Suppressor macrophage treated with lipopolysaccharide for 4 hours (primary cell): ENCODE results near the gene P2RX6.

Experiments used
- DNase-seq: peaks from one replicate; pipeline ENCODE4 v3.0.0-alpha.2; 2020

P2RX6 gene

DNA sequence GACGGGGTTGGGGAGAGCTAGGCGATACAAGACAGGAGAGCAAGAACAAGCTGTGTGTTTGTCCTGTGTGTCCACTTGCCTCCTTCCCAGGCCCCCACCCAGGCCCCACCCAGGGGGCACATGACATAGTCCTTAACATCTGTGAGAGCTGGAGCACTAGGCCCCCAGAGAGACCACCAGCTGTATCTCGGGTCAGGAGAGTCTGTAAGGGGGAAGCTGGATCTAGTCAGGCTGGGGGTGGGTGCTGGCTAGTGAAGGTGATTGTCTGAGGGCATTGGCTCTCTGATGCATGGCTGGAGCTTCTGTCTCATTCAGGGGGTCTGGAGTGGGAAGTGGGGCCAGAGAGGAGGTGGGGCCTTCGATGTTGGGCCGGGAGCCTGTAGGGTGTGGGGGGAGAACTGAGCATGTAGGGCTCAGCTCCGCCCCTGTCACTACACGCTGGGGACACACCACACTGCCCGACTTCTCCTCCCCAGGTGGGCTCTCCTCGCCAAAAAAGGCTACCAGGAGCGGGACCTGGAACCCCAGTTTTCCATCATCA lies 571 bp downstream of the P2RX6 start:
- no peak for DNase-seq

DNA sequence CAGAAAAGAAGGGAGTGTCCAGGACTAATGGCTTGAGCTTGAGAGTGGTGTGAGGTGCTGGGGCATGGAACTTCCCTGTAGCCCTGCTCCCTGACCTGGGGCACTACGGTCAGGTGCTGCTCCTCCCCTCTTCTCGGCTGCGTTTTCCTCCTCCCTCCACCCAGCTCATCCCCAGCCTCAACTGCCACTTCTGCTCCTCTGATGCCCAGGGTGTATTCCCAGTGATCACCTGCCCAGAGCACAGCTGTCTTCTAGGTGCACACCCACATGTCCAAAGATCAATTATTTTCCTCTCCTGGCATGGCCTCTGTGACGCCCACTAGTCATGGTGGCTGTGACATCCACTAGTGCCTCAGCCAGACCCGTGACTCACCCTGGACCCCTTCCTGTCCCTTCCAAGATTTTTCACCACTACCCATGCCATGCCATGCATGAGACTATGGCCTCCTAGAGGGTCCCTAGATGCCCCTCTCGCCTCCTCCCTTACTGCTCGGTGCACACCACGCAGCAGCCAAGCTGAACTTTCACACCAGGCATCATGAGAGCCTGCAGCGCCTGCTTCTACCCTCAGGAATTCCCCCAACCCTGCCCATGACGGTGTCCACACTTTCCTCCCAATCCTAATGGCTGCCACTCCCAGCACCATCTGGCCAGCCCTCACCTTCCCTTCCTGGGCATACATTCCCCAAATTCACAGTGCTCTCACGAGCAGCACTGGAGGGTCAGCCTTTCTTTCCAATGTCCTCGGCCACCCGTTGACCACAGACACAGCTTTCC lies 1.9 kb downstream of the P2RX6 start:
- DNase-seq: no peak

DNA sequence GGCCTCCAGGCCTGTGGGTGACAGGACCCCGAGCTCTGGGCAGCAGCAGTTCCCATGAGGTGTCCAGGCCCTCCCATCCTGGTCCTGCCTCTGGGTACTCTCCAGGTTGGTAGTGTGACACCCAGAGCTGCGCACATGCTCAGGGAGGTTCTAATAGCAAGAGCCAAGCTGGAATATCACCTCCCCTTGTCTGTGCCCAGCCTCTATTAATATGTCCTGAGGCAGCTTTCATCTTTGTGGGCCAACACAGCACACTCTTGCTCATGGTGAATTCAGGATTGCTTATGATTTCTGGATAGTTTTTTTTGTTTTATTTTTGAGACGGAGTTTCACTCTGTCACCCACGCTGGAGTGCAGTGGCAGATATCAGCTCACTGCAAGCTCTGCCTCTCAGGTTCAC lies 3.3 kb downstream of the P2RX6 start:
- DNase-seq: no peak

DNA sequence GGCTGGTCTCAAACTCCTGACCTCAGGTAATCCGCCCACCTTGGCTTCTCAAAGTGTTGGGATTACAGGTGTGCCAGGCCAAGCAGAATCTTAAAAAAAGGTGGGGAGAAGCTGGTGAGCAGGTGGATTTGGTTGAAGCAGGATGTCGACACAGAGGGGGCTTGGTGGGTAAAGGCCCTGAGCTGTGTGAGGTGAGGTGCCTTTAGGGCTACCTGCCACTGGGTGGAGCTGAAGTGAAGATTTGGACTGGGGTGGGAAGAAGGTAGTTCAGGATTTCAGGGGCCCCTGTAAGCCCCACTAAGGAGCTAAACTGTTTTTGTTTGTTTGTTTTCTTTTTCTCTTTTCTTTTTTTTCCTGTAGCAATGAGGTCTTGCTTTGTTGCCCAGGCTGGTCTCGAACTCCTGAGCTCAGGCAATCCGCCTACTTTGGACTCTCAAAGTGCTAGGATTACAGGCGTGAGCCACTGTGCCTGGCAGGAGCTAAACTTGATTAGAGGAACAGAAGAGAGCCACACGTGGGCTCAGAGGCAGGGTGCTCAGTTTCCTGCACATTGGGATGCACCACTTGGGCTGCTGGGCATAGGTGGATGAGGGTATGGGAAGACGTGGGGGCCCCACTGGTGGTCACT lies 6.0 kb downstream of the P2RX6 start:
- peak; percentile 10 for DNase-seq

DNA sequence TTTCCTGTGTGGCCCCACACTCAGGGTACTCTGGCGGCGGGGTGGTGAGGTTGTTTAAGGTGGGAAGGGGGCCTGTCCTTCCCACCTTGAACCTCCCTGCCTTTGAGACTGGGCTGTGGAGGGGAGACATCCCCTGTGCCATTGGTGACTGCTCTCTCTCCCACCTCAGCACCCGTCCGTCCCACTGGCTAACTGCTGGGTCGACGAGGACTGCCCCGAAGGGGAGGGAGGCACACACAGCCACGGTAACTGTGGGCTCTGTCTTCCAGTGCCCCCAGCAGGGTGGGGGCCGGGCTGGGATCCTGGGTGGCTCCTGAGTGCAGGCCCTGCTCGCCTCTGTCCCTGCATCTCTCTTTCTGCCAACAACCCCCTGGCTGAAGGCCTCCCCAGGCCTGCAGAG lies 7.5 kb downstream of the P2RX6 start:
- DNase-seq: no peak

DNA sequence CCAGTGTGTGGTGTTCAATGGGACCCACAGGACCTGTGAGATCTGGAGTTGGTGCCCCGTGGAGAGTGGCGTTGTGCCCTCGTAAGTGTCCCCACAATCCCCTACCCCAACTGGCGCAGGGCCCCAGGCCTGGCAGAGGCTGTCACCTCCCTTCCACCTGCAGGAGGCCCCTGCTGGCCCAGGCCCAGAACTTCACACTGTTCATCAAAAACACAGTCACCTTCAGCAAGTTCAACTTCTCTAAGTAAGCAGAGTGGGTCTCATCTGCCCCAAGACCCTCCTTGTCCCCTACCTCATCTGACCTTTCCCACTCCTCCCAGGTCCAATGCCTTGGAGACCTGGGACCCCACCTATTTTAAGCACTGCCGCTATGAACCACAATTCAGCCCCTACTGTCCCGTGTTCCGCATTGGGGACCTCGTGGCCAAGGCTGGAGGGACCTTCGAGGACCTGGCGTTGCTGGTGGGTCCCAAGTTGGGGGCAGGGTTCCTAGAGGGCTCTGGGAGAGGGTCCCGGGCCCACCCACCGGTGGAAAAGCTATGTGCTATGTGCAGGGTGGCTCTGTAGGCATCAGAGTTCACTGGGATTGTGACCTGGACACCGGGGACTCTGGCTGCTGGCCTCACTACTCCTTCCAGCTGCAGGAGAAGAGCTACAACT lies 8.1 kb downstream of the P2RX6 start:
- DNase-seq: no peak

DNA sequence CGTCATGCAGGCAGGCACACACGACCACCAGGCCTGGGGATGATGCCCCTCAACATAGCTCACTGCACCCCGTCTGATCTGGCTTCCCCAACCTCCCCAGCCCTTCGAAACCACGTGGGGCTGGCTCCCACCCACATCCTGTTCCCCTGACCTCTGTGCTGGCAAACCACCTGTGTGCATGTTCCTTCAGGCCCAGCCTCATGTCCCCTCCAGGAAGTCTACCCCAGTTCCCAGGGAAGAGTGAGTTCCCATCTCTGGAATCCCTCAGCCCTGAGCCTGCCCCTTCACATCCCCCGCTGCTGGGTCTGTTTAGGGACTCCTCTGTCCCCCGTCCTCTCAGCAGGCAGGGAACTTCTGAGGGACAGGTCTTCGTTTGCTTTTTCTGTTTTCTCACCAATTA lies 10.3 kb downstream of the P2RX6 start:
- no peak for DNase-seq

DNA sequence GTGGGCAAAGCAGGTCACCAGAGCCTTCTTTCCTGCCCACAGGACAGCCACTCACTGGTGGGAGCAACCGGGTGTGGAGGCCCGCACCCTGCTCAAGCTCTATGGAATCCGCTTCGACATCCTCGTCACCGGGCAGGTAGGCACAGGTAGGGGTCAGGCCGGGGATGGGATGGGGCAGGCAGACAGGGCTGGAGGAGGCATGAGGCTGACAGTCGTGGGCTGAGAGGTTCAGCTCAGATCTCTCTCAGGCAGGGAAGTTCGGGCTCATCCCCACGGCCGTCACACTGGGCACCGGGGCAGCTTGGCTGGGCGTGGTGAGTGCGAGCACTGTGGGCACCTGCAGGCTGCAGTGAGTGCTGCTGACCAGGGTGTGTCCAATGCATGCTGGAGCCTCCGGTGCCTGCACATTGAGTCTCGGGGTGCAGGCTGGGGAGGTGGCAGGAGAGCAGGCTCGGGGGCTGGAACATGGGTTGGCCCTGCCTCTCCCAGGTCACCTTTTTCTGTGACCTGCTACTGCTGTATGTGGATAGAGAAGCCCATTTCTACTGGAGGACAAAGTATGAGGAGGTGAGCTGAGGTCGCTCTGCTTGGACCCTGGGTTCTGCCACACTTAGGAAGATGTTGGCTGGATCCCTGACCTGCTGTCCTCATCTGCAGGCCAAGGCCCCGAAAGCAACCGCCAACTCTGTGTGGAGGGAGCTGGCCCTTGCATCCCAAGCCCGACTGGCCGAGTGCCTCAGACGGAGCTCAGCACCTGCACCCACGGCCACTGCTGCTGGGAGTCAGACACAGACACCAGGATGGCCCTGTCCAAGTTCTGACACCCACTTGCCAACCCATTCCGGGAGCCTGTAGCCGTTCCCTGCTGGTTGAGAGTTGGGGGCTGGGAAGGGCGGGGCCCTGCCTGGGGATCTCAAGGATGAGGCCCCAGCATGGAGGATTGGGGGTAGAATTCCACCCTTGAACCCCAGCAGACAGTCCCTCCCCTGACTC lies 11.1 kb downstream of the P2RX6 start:
- no peak for DNase-seq

DNA sequence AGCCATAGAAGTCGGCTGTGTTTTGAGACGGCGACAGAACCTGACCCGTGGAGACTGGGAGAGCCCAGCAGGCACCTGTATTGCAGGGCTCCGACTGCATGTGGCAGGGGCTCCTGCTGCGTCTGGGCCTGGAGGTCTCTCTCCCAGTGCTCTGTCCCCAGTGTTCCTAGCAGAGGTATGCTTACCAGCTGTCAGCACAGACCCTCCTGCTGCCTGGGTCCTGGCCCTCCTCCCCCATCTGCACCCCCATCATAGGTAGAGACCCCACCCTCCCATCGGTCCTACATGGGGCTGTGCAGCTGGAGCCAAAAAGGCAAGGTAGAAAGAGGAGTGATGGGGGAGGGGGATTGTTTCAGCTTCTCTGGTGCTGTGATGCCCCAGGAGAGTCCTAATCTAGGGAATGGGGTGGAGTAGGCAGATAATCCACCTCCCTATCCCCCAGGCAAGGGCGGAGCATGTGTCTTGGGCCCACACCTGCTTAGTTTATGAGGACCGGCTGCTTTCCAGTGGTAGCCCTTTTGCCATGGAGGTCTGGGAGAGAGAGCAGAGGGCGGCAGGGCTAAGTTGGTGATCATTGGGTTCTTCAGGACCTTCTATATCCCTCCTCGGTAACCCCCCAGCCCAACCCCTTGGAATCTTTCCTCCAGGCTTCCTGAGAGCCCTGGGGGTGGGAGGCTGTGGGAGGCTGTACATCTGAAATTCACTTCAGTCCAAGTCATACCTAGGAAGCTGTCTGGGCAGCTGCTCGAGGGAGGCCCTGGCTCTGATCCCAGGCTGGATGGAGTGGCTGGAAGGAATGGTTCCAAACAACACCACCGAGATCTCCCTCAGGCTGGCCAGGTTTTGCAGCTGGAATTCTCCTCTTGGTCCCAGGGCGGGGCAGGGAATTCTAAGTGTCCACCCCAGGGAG lies 12.1 kb downstream of the P2RX6 start:
- no peak for DNase-seq

DNA sequence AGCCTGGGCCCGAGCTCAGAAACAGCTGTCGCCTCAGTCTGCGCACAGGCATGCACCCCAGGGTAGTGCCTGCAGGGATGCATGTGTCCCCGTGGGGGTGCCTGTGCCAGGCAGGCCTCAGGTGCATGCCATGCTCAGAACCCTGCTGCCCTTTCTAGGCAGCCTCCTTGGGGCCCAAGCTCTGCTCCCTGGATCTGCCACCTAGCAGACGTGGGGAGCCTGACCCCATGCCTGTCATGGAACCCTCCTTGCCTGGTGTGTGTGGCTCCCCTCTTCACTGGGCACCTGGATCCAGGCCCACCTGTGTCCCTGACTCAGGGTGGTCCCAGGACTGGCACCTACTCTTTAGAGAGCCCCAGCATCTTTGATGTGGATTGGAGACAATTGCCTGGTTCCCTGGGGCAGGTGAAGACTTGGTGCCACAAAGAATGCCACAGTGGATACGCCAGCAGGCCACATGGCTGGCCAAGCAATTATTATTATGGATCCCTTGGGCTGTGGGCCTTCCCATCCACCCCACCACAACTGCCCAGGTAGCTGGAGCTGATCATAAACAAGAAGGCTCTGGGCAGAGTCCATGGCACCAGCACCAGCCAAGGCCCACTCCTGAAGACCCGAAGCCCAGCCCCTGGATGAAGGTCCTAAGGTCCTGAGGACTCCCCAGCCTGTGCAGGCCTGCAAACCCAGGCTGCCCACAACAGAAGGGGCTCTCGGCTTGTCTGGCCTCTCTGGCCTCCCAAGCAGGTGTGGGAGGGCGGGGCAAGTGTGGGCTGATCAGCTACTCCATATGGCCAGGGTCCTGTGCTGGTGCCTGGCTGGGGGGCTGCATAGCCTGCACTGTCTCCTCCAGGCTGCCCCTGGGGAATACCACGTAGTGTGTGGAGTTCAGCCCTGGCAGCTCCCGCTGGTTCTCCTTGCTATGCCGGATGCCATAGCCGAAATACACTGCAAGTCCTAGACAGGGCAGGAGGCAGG lies 13.6 kb downstream of the P2RX6 start:
- no peak for DNase-seq

DNA sequence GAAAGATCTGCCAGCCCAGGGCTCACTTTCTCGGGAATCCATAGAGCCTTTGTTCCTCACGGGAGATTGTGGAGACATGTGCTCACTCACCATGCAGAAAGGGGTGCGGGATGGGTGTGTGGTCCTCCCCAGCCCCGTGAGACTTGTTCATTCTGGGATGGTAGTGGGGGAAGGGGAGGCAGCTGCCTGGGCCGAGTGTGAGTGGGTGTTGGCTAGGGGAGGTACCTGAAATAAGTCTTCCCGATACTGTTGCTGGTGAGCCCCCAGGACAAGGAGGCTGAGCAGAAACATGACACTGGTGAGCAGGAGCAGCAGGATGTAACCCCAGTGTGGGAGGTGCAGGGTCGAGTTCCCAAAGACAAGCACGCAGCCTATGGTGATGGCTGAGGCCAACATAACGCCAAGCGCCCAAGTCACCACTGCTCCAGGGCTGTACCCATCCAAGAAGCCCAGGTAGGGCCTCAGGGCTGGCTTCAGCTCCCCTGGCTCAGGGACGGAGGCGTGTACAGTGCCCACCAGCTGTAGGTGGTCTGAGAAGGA lies 14.6 kb downstream of the P2RX6 start:
- no peak for DNase-seq

DNA sequence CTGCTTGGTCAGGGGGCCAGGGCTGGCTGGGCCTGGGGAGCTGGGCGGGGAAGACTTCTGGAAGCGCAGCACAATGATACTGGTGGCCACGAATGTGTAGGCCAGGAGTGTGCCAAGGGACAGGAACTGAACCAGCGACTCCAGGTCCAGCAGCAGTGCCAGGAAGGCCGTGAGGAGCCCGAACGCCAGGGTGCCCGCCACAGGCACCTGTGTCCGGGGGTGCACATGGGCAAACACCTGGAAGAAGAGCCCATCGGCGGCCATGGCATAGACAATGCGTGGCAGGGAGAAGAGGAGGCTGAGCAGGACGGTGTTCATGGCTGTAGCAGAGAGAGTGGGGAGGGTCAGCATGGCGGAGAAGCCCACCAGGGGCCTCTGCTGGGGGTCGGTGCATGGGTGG lies 15.1 kb downstream of the P2RX6 start:
- DNase-seq: no peak

DNA sequence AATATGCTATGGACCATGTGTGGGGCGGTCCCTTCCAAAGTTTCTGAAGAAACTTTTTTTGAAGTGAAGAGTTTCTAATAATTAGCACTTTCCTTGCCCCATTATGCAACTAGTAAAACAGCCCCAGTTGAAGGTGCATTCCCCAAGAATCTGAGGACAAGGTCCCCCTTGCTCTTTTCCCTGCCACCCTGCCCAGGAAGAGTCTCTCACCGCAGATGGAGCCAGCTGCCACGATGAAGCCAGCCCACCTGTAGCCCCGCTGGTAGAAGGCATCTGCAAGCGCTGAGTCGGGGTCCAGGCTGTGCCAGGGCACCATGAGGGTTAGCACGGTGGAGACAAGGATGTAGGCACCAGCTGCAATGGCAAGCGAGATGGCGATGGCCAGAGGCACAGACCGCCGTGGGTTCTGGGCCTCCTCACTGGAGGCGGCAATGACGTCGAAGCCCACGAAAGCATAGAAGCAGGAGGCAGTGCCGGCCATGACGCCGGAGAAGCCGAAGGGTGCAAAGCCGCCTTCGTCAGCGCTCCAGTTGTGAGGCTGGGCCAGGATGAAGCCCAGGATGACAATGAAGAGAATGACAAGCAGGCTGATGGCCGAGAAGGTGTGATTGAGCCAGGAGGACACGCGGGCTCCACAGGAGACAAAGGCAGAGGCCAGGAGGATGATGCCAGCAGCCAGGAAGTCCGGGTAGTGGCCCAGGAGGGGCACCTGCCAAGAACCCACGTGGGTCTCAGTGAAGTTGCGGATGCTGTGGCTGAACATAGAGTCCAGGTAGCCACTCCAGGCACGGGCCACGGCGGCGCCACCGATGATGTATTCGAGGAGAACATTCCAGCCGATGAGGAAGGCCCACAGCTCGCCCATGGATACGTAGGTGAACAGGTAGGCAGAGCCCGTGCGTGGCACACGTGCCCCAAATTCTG lies 15.9 kb downstream of the P2RX6 start:
- DNase-seq: no peak

DNA sequence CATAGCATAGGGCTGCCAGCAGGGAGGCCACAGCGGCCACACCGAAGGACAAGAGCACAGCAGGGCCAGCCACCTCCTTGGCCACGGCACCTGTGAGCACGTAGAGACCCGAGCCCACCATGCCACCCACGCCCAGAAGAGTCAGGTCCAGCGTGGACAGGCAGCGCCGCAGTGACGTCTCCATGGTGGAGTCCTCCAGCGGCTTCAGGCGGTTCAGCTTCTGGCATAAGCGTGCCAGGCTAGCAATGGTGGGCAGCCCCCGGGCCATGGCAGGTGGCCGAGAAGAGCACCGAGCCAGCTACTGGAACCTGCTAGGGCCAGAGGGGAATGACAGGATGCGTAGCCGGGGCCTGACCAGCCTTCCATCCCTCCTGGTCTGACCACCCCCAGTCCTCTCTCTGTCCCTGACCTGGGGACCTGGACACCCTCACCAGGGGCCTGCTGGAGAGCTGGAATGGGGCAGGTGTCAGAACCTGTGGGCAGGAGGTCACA lies 16.6 kb downstream of the P2RX6 start:
- no peak for DNase-seq

DNA sequence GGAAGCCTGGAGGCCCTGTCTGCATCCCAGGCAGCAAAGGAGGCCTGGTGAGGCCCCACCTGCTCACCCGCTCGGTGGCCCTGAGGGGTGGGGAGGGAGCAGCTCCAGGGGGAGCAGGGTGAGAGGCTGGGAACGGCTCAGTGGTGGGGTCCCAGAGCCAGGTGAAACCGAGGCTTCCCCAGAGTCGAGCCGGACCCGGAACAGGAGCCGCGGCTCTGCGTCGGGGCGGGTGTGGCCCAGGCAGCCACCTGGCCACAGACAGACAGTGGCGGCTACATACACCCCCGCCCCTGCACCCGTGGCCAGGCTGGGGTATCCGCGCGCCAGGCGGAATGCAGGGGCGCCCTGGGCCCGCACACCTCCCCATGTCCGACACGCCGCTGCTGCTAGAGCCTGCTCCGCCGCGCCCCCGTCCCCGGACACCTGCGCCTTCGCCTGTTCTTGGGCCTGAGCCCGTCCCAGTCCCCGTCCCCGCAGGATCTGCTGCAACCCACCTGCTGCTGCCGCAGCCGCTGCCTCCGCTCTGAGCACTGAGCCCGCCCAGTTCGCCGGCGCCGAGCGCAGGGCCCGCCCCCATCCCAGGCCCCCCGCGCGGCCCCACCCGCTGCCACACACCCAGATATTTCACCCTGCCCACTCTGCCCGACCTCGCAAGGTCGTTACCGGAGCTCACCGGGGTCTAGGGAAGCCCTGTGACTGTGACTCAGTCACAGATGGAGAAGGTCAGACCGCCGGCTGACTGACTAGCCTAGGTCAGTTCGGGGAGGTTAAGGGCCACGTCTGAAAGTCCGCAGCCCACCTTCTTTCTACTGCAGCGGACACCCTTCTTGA lies 17.3 kb downstream of the P2RX6 start, which contains the start of gene SLC7A4:
SLC7A4 (minus strand) TSS at position 525 of the 831 bp plus-strand sequence. CDS start 749 bp downstream, outside the sequence.
- no peak for DNase-seq

DNA sequence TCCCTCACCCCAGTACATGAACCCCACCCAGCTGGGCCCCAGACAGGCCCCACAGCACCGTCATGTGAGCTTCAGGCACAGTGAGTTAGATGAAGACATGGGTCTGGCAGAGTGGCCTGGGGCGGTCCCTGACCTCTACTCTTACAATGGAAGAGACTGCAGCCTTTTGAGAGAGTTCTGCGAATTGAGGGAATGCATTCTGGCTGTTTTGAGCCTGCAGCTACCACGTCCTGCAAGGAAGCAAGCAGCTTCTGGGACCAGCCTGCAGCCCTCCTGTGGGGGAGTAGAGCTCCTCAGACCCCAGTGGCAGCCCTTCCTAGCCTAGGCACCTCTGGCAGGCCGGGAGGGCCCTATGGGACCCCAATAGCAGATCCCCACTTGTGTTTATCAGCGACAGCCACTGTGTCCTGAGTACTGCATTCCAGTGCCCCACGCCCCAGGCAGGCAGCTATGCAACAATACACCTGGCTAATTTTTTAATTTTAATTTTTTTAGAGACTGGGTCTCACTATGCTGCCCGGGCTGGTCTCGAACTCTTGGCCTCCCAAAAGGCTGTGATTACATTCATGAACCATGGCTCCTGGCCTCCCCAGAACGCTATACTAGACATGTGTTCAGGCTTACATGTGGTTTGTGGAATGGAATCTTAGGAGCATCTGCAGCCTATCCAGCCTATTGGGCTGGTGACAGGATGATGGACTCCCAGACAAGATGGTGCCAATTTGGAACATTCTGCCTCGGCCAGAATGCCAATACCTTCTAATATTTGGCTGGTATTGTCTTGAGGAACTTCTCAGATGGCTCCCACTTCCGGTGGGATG lies 18.1 kb downstream of the P2RX6 start:
- DNase-seq: no peak

DNA sequence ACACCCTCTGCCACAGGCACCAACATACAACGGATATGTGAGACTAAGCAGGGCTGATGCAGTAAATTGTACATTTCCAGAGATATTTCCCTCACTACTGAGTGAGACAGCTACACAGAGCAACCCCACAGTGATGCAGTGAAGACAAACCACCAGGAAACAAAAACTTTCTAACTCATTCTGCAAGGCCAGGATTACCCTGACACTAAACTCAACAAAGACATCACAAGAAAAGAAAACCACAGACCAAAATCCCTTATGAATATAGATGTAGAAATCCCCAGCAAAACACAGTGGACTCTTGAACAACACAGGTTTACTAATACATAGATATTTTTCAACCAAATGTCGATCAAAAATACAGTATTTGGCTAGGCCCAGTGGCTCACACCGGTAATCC lies 18.9 kb downstream of the P2RX6 start:
- DNase-seq: no peak
